GM18519 (cell line): Measurements from ENCODE around the gene TXK.

Source experiments
- ATAC-seq: cut with Tn5 transposase; IDR thresholded peaks from one replicate; pipeline ENCODE4 v1.9.1; 2021; ENCODE audit warnings: mild to moderate bottlenecking, moderate library complexity; ENCODE audit not compliant: unreplicated experiment, low FRiP score

Gene TXK

GRCh38 chr4:48108309-48109073, 25.6 kb downstream of the TXK start:
- no peak for ATAC-seq

GRCh38 chr4:48105230-48105629, 28.8 kb downstream of the TXK start:
- ATAC-seq = no peak

GRCh38 chr4:48103483-48104139, 30.4 kb downstream of the TXK start:
- no peak for ATAC-seq

DNA sequence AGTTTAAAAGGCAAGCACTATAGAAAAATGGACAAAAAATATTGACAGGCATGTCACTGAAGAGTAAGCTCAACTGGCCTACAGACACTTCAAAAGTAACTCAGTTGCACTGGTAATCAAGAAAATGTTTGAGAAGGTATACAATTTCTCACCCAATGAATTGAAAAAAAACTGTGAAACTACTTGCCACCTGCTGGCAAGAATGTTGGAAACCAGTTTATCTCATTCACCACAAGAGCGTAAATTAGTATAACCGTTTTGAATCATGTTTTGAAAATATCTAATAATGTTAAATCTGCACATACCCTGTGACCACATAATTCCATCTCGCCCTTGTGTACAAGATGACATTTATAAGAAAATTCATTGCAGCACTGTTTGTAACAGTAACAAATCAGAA, 31.7 kb downstream of the TXK start:
- ATAC-seq = no peak

DNA sequence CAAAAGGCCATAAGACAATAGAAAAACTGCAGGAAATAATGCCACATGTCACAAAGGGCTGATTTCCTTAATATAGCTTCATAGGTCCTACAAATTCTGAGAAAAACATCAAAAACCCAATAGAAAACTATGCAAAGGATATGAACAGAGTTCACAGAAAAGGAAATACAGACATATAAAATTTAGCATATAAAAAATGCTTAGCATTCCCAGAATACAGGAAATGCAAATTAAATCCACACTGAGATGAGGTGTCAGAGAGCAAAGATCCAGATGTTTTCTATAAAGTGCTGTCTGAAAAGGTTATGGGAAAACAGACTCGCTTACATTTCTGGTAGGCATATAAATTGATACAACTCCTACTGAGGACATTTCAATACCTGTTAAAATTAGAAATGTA, 33.8 kb downstream of the TXK start:
- no peak for ATAC-seq

GRCh38 chr4:48095441-48095840, 38.6 kb downstream of the TXK start:
- no peak for ATAC-seq

GRCh38 chr4:48093991-48094416, 40.0 kb downstream of the TXK start:
- no peak for ATAC-seq

DNA sequence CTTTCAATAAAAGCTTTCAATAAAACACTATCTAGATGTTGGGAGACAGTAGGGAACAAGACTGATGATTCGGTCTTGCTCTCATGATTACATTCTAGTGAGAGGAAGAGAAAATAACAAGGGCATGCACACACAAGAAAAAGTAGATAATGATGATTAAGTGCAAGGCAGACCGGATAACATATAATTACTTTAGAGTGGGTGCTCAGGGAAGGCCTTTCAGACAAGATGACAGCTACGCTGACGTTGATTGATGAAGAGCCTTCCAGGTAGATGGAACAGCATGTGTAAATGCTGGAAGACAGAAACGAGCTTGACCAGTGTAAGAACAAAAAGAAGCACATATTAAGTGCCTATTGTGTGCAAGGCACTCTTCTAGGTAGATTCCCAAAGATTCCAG, 43.4 kb downstream of the TXK start:
- ATAC-seq = no peak

GRCh38 chr4:48085821-48086589, 48.0 kb downstream of the TXK start:
- ATAC-seq = no peak

- ATAC-seq = no peak
Observed at GRCh38 chr4:48082956-48083355, 51.1 kb downstream of the TXK start.

DNA sequence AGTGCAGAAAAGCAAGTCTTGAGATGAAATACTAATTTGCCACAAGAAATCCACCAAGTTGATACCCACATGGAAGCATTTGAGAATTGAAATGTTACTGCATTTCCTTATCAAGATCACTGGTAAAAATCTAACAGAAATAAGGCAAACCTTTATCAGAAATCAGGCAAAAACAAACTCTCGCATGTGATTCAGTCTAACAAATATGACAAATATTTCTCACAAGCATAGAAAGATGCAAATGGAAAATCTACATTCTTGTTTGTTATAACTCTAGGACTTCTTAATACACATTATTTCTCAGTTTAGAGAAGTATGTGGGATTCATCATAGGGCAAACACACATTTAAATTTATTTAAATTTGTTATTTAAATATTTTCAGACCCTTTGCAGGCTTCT, 52.9 kb downstream of the TXK start:
- no peak for ATAC-seq

- no peak for ATAC-seq
Observed at GRCh38 chr4:48079972-48080391, 54.1 kb downstream of the TXK start.

GRCh38 chr4:48078862-48079655, 55.0 kb downstream of the TXK start:
- ATAC-seq = no peak

DNA sequence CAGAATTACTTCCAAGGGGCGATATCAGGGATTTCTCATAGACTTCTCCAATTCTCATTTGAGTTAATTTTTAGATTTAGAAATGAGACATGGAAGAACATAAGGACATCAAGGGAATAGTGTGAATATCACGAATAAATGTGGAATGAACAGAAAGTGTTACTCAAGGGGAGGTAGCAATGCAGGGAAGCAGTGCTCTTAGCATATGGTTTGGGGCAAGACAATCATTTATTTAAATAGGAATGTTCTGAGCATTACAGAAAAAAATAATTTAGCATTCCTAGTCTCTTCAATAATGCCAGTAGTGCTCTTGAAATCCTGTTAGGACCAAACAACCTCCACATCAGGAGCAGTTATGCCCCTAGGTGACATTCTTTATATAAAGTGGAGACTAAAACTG, 55.6 kb downstream of the TXK start:
- no peak for ATAC-seq

DNA sequence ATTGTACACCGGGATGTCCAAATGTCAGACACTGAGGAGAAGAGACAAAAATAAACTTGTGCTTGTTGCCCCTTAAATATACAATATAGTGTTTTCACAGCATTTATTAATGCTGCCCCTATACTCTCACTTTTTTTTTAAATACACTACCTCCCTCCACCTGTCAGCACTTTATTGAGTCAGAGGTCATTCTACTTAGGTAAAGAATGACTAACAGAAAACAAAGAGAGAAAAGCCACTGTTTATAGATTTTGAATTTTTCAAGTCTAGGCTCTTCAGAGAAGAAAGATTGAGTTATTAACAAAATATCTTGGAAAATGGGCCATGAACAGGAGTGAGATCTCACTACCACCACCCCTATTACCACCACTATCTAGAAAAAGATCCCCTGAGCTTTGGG, 59.4 kb downstream of the TXK start:
- no peak for ATAC-seq

GRCh38 chr4:48073567-48074103, 60.4 kb downstream of the TXK start:
- no peak for ATAC-seq

DNA sequence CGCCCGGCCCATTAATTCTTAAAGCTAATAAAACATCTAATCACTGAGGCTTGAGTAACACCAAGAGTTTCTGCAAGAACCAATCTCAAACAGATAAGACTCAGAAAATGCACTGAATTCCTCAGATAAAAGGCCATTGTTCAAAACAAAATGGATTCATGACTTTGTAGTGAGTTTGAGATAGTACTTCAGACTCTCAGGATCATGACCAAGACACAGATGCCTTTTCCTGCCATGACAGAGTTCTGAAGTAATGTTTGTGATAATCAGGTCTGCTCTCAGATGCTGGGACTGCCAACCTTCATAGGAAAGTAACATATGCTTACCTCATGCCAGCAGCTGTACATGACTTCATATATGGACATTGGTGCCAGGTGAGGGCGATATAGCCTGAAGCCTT, 62.9 kb downstream of the TXK start:
- no peak for ATAC-seq

DNA sequence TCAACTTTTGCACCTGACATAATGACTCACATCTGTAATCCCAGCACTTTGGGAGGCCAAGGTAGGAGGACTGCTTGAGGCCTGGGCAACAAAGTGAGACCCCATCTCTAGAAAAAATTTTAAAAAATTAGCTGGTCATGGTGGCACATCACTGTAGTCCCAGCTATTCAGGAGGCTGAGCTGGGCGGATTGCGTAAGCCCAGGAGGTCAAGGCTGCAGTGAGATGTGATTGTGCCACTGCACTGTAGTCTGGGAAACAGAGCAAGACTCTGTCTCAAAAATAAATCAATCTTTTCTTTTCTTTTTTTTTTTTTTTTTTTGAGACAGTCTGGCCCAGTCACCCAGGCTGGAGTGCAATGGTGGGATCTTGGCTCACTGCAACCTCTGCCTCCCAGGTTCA, 65.0 kb downstream of the TXK start:
- ATAC-seq = no peak

GRCh38 chr4:48068182-48068581, 65.9 kb downstream of the TXK start:
- no peak for ATAC-seq

- ATAC-seq = no peak
Observed at GRCh38 chr4:48067536-48067935, 66.5 kb downstream of the TXK start.
